SU-DHL-6 (cell line): ENCODE results near the gene ASCC3.

ENCODE experiments used
- CTCF ChIP-seq: fragments of 200-600 bp; sonication (generic); IDR thresholded peaks from one replicate; pipeline ENCODE4 v1.5.1; 2017; ENCODE audit warnings: antibody characterized with exemption, mild to moderate bottlenecking, low read length, moderate library complexity; ENCODE audit not compliant: insufficient read depth, poor library complexity, severe bottlenecking
- EZH2phosphoT487 ChIP-seq: fragments of 200-600 bp; sonication (generic), shearing (Covaris generic); conservative IDR thresholded peaks from 2 replicates; pipeline ENCODE4 v1.6.1; 2018; ENCODE audit warnings: mild to moderate bottlenecking, antibody characterized with exemption, low read length, moderate library complexity, mixed read lengths

GRCh38 chr6:100464162-100464851 is 416.8 kb downstream of the ASCC3 start:
- no peak for TF ChIP-seq CTCF
- TF ChIP-seq EZH2phosphoT487, result no peak
